ENCODE measurements around the gene ABHD14A.

The ABHD14A gene

GRCh38 chr3:51961011-51961410, 13.9 kb upstream of the ABHD14A start:
- Mint-ChIP-seq H3K9me3 (no peaks in the 10 kb centered on the region), H3K4me3 (no peak overlapping the region), H3K36me3 (peaks cover 4% of the 10 kb centered on the region), H3K4me1 (peaks cover 20% of the 10 kb centered on the region), H3K27ac (no peak overlapping the region)
- DNase-seq (ENCODE audit: low spot score in 2 of 2) (no peak), ATAC-seq (no peak)

DNA sequence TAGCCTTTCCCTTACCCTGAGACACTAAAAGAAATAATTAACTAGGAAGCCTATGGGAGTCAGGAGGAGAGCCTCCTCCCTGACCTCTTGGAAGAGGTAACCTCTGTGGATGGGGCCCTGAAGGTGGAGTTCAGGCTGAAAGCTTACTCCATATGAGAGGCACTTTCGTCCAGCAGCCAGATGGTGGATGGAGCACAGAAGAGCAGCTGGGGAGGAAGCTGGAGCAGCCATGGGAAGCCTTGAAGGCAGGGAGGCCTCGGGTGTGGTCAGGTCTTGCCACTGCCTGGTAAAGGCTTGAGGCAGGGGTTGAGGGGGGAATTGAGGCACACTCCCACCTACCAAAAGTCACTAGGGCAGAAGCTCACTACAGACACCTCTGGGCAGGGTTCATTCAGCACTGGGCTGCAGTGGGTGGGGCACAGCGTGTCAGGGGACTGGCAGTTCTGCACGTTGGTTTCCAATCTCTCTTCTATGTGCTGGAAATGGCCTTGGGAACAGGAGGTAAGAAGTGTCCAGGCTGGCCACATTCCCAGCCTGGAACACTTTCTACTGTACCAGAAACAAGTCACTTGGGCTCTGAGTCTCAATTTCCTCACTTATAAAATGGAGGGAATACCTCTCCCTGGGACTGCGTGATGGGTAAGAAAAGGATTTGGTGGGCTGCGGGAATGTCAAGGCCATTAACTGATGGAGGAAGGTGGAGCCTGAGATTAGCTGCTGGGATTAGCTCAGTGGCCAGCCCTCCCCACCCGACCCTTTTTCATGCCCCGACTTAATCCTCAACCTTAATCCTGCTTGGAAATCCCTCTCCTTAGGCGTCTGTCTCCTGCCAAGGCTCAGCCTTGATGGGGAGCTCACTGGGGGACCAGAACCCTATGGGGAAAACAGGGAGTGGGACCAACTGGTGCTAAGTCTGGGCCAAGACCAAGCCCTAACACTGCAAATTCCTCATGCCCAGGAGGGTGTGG, 13.0 kb upstream of the ABHD14A start:
- H3K27ac Mint-ChIP-seq: no peak overlapping the region
- H3K36me3 Mint-ChIP-seq: peaks cover 4% of the 10 kb centered on the region
- peaks cover 24% of the 10 kb centered on the region for H3K4me1 Mint-ChIP-seq
- no peaks in the 10 kb centered on the region for H3K9me3 Mint-ChIP-seq
- no peak overlapping the region for H3K4me3 Mint-ChIP-seq
- no peak for DNase-seq (ENCODE audit: low spot score in 2 of 2)
- ATAC-seq: no peak

DNA sequence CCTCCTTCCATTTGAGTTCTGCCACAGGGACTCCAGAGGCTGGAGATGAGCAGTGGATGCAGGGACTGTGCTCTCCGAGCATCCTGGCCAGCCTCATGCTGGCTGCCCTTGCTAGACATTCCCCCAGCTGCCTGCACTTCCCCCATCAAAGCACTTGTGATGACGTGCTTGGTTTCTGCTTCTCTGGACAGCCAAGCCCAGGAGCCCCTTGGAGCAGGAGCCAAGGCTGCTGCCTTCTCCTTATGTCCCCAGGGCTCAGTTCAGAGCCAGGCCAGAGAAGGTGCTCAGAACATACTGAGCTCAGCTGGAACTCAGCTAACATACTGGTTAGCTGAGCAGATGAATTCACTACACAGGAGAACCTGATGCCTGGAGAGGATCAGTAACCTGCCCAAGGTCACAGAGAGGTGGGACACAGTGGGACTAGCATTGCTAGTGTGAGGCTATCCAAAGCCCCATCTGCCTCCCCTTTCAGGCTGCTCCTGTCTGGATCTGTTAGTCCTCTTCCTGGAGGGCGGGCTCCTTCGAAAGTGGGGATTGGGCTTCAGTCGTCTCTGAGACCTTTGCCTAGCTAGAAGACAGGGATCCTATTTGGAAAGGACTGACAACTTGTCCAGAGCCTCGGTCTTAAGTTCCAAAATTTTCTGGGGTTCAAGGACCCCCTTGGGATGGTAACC, 11.9 kb upstream of the ABHD14A start:
- DNase-seq (ENCODE audit: low spot score in 2 of 2) (no peak), ATAC-seq (no peak)
- Mint-ChIP-seq H3K4me1 (peaks cover 27% of the 10 kb centered on the region), H3K4me3 (no peak overlapping the region), H3K9me3 (no peaks in the 10 kb centered on the region), H3K36me3 (peaks cover 1% of the 10 kb centered on the region), H3K27ac (no peak overlapping the region)

GRCh38 chr3:51963951-51964451, 10.9 kb upstream of the ABHD14A start:
- no peak for DNase-seq (ENCODE audit: low spot score in 2 of 2)
- Mint-ChIP-seq H3K27ac (no peak overlapping the region), H3K36me3 (no peaks in the 10 kb centered on the region), H3K4me3 (no peak overlapping the region), H3K9me3 (no peaks in the 10 kb centered on the region), H3K4me1 (peaks cover 37% of the 10 kb centered on the region)
- no peak for ATAC-seq

DNA sequence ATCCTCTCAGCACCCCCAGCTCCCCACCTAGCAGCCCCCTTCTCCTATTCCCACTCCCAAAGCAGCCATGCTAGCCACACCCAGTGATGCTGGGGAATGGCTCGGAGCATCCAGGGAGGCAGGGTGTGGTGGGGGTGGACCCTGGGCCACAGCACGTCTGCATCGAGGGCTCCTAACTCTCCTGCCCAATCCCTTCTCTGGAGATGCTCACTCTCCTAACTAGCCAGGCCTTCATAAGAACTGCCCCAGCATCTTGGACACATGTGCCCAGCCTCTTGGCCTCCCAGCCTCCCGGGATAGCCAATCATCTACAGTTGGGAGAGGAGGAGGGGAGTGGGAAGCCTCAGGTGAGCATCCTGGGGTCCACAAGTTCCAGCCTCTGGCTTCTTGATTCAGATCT, 10.3 kb upstream of the ABHD14A start:
- DNase-seq (ENCODE audit: low spot score in 2 of 2) (no peak), ATAC-seq (no peak)
- Mint-ChIP-seq H3K4me1 (peaks cover 41% of the 10 kb centered on the region), H3K4me3 (no peak overlapping the region), H3K27ac (peak overlapping the region; percentile 63), H3K9me3 (no peaks in the 10 kb centered on the region), H3K36me3 (no peaks in the 10 kb centered on the region)

- H3K9me3 Mint-ChIP-seq: no peaks in the 10 kb centered on the region
- no peak overlapping the region for H3K27ac Mint-ChIP-seq
- peak overlapping the region; percentile 77 for H3K4me3 Mint-ChIP-seq
Measured at GRCh38 chr3:51966016-51966415, 8.8 kb upstream of the ABHD14A start.

GRCh38 chr3:51966486-51966885, 8.4 kb upstream of the ABHD14A start:
- Mint-ChIP-seq H3K27ac (peak overlapping the region; percentile 80), H3K4me1 (peaks cover 41% of the 10 kb centered on the region), H3K4me3 (peak overlapping the region; percentile 77), H3K9me3 (no peaks in the 10 kb centered on the region), H3K36me3 (peaks cover 6% of the 10 kb centered on the region)
- no peak for ATAC-seq
- DNase-seq (ENCODE audit: low spot score in 2 of 2): no peak

More at GRCh38 chr3:51966016-51966415, 8.8 kb upstream of the ABHD14A start:
- ATAC-seq (no peak), DNase-seq (ENCODE audit: low spot score in 2 of 2) (no peak)
- peaks cover 41% of the 10 kb centered on the region for H3K4me1 Mint-ChIP-seq
- H3K36me3 Mint-ChIP-seq: peaks cover 3% of the 10 kb centered on the region

DNA sequence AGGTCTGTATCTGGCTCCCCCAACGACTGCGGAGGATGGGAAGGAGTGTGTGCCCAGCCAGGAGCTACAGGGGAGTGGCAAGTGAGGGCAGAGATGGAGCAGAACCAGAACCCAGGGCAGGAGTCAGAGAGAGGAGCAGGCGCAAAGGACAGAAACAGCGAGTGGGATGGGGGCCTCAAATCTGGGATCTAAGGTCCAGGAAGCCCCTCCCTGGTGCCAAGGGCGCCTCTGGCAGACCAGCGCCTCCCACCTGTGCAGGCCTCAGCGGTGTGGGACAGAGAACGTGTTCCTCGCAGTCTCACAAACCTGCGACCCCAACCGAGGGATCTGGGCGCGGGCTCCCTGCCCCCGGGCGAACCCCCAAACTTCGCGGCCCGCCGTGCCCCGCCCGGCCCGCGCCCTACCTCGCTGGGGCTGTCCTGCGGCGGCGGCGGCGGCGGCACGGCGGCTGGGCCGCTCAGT, 7.9 kb upstream of the ABHD14A start:
- ATAC-seq (peak; percentile 75), DNase-seq (ENCODE audit: low spot score in 2 of 2) (peak in 1 of 2 donors; percentile 63)
- H3K4me3 Mint-ChIP-seq: peak overlapping the region; percentile 77
- peak overlapping the region; percentile 80 for H3K27ac Mint-ChIP-seq
- H3K36me3 Mint-ChIP-seq: peaks cover 6% of the 10 kb centered on the region
- H3K9me3 Mint-ChIP-seq: no peaks in the 10 kb centered on the region
- peaks cover 41% of the 10 kb centered on the region for H3K4me1 Mint-ChIP-seq

GRCh38 chr3:51967384-51968169, 7.3 kb upstream of the ABHD14A start, which contains the start of gene PCBP4:
TSS of gene PCBP4 (minus strand) at chr3:51967454. CDS start at chr3:51961240, 6,214 bp downstream.
- Mint-ChIP-seq H3K9me3 (no peaks in the 10 kb centered on the region), H3K4me1 (peaks cover 41% of the 10 kb centered on the region), H3K36me3 (peaks cover 6% of the 10 kb centered on the region), H3K4me3 (peak within 1 kb of the TSS; percentile 77), H3K27ac (peak within 1 kb of the TSS; percentile 80)
- peak; percentile 66 for ATAC-seq
- DNase-seq (ENCODE audit: low spot score in 2 of 2): peak in 1 of 2 donors; percentile 70

- no peaks in the 10 kb centered on the region for H3K9me3 Mint-ChIP-seq
- no peak for ATAC-seq
- peak overlapping the region; percentile 60 for H3K27ac Mint-ChIP-seq
- peaks cover 41% of the 10 kb centered on the region for H3K4me1 Mint-ChIP-seq
- H3K4me3 Mint-ChIP-seq: peak overlapping the region; percentile 77
- no peak for DNase-seq (ENCODE audit: low spot score in 2 of 2)
- H3K36me3 Mint-ChIP-seq: peaks cover 6% of the 10 kb centered on the region
Measured at GRCh38 chr3:51968170-51968775, 6.6 kb upstream of the ABHD14A start.

GRCh38 chr3:51968883-51969678, 5.8 kb upstream of the ABHD14A start:
- Mint-ChIP-seq H3K36me3 (peaks cover 14% of the 10 kb centered on the region), H3K9me3 (no peaks in the 10 kb centered on the region), H3K4me3 (peak overlapping the region; percentile 77), H3K4me1 (peaks cover 48% of the 10 kb centered on the region), H3K27ac (no peak overlapping the region)
- ATAC-seq (no peak), DNase-seq (ENCODE audit: low spot score in 2 of 2) (no peak)

GRCh38 chr3:51969841-51970240, 5.0 kb upstream of the ABHD14A start:
- no peak for DNase-seq (ENCODE audit: low spot score in 2 of 2)
- peaks cover 52% of the 10 kb centered on the region for H3K4me1 Mint-ChIP-seq
- H3K27ac Mint-ChIP-seq: peak overlapping the region; percentile 73

DNA sequence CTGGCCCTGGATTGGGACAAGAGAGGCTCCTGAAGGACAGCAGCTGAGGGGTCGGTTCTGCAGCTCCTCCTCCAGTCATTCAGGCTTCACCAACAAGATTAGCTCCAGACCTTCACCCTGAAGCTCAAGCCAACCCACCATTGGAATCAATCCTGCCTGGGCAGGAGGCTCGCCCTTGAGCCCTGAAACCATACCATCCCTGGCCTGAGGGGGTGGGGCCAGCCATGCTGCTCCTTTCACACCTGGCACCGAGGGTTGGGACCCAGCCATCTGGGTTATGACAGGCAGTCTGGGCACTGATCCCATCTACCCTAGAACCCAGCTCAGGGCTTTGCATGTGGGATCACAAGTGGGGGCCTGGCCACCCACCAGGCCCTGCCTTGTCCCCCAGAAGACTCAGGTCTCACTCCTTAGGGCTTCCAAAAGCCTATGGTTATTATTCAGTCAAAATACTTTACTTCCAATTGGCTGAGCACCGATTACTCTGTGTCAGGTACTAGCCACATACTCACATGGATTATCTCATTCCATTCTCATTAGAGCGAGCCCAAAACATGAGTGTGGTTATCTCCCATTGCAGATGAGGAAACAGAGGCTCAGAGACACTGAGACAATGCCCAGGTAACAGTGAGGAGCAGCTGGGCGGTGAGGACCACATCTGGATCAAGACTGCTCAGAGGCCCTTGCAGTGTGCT, 4.1 kb upstream of the ABHD14A start:
- H3K4me1 Mint-ChIP-seq: peaks cover 52% of the 10 kb centered on the region
- H3K9me3 Mint-ChIP-seq: no peaks in the 10 kb centered on the region
- DNase-seq (ENCODE audit: low spot score in 2 of 2) (no peak), ATAC-seq (no peak)
- H3K27ac Mint-ChIP-seq: peak overlapping the region; percentile 73
- H3K4me3 Mint-ChIP-seq: no peak overlapping the region
- H3K36me3 Mint-ChIP-seq: peaks cover 20% of the 10 kb centered on the region

More at GRCh38 chr3:51969841-51970240, 5.0 kb upstream of the ABHD14A start:
- Mint-ChIP-seq H3K36me3 (peaks cover 14% of the 10 kb centered on the region), H3K9me3 (no peaks in the 10 kb centered on the region), H3K4me3 (no peak overlapping the region)
- no peak for ATAC-seq
